GM12875 (cell line): ENCODE measurements around the gene CLDND2.

Experiments used
- H3K4me3 ChIP-seq: one replicate; pipeline ENCODE4 v1.5.1; 2011; ENCODE audit warnings: low read depth, low read length, control low read depth
- TF ChIP-seq, protein P1 (sequence below): IDR thresholded peaks from 2 replicates; pipeline ENCODE4 v1.5.1; 2011; ENCODE audit warnings: low read depth, mild to moderate bottlenecking, control low read depth, inconsistent platforms, low read length, moderate library complexity, borderline replicate concordance; ENCODE audit not compliant: insufficient read depth

CLDND2 gene

DNA sequence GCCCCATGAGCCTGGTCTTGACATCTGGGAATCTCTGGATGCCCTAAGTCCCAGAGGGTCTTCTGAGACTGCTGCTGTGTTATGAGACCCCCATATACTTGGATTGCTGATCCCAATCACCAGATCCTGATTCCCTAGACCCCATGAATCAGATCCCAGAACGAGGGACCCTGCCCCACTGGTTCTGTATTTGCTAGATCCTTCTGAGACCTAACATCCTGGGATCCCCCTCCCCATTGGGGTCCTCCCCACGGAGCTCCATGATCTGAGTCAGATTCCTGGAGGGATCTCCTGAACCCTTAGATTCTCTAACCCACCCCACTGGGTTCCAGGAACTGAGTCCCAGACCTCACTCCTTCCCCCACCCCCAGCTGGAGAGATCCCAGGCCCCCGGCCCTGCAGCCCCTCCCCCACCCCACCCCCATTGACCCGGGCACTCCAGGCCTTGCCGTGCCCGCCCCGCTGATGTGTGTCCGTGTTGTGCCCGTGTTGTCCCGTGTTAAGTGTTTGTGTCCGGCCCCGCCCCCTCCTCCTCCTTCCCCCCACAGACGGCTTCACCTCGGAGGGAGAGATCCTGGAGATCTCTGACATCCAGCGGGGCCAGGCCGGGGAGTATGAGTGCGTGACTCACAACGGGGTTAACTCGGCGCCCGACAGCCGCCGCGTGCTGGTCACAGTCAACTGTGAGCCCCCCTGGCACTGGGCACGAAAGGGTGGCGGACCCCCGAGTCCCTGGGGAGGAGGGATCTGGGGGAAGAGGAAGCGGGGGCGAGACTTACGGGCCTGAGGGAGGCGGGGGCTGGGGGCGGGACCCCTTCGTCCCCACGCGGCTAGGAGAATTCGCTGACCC lies 42.4 kb downstream of the CLDND2 start:
- no peak overlapping the region for H3K4me3 ChIP-seq
- TF ChIP-seq, protein P1, sequence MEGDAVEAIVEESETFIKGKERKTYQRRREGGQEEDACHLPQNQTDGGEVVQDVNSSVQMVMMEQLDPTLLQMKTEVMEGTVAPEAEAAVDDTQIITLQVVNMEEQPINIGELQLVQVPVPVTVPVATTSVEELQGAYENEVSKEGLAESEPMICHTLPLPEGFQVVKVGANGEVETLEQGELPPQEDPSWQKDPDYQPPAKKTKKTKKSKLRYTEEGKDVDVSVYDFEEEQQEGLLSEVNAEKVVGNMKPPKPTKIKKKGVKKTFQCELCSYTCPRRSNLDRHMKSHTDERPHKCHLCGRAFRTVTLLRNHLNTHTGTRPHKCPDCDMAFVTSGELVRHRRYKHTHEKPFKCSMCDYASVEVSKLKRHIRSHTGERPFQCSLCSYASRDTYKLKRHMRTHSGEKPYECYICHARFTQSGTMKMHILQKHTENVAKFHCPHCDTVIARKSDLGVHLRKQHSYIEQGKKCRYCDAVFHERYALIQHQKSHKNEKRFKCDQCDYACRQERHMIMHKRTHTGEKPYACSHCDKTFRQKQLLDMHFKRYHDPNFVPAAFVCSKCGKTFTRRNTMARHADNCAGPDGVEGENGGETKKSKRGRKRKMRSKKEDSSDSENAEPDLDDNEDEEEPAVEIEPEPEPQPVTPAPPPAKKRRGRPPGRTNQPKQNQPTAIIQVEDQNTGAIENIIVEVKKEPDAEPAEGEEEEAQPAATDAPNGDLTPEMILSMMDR = no peak

GRCh38 chr19:51325161-51325976 lies 43.4 kb downstream of the CLDND2 start:
- H3K4me3 ChIP-seq = no peak overlapping the region
- TF ChIP-seq, protein P1 = no peak

GRCh38 chr19:51324167-51324481 lies 44.7 kb downstream of the CLDND2 start:
- H3K4me3 ChIP-seq = no peak overlapping the region
- TF ChIP-seq, protein P1 = no peak

DNA sequence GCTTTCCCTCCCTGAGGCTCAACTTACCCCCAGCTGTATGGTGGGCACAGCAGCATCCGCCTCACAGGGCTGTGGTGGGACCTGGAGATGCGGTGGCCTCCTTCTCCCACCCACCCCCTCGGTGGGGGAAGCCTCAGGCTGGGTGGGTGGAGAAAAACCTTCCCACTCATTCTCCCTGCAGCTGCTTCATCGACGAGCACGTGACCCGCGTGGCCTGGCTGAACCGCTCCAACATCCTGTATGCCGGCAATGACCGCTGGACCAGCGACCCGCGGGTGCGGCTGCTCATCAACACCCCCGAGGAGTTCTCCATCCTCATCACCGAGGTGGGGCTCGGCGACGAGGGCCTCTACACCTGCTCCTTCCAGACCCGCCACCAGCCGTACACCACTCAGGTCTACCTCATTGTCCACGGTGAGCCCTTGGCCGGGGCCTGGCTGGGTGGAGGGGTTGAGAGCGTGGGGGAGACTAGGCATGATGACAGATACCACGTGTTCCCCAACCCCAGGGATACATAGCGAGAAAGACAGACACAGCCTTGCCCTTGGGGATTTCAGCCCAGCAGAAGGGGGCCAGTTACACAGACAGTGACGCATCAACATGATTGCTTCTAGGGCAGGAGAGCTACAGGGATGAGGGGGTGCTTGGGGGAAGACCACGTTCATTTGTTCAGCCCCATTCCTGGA lies 45.2 kb downstream of the CLDND2 start:
- TF ChIP-seq, protein P1 = no peak
- no peak overlapping the region for H3K4me3 ChIP-seq

DNA sequence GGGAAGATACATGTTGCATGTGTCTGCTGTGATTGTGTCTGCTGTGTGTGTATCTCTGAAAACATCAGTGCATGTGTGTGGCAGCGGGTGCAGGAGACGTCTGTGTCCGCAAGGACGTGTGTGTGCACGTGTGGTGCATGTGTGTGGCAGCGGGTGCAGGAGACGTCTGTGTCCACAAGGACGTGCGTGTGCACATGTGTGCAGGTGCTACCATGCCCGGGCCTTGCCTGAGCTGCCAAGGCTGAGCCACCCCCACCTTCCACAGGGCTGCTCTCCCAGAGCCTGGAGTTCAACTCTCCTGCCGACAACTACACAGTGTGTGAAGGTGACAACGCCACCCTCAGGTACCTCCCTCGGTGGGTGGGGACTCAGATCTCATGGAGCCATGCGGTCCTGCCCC lies 47.0 kb downstream of the CLDND2 start:
- TF ChIP-seq, protein P1 = no peak
- no peak overlapping the region for H3K4me3 ChIP-seq

GRCh38 chr19:51320280-51320657 lies 48.5 kb downstream of the CLDND2 start:
- TF ChIP-seq, protein P1 = no peak
- no peak overlapping the region for H3K4me3 ChIP-seq
